A549 treated with DMSO at 1 μM for 4 hours (cell line): ENCODE data around the gene POM121L2. TPM values are rescaled to one million over a fixed set of nuclear protein-coding genes. Genes with fewer than 3 reads are reported as not detected.

Experiments
- total RNA-seq: library from RNA; stranded (reverse); fragments of 200-300 nt; extraction: Qiagen RNA extraction; gene quantifications from 5 replicates; pipeline ENCODE4 v1.2.3, GENCODE V29; 2022; ENCODE audit warnings: low read depth

Gene POM121L2
- 0.02 to 0.05 TPM in 2 of 5 replicates, not detected in the others for total RNA-seq

GRCh38 chr6:27312146-27312949, at the start of gene POM121L2:
TSS of gene POM121L2 (minus strand) at chr6:27312273. CDS start at chr6:27312170, 103 bp downstream.

Other genes with a start within 250 kb of the POM121L2 start
- gene PRSS16, start 64.6 kb downstream of the POM121L2 start, total RNA-seq: 2.5 to 4.0 TPM (median 3.3 TPM) in 5 replicates
- 0.20 to 0.47 TPM (median 0.26 TPM) in 5 replicates for gene ZNF391, start 76.5 kb upstream of the POM121L2 start, total RNA-seq
- 2.3 to 3.5 TPM (median 3.0 TPM) in 5 replicates for gene ZNF184, start 160.8 kb upstream of the POM121L2 start, total RNA-seq